Omental fat pad (tissue), 4 donors: ENCODE data around the gene OR51E2. TPM values are rescaled to one million over a fixed set of nuclear protein-coding genes. Genes with fewer than 3 reads are reported as not detected.

Experiments used
- ATAC-seq: fragments of 150-250 bp; one replicate; pipeline ENCODE4 v1.9.1; 2016; ENCODE audit warnings: mild to moderate bottlenecking, moderate library complexity; ENCODE audit not compliant: low FRiP score
- DNase-seq: peaks from one replicate; pipeline ENCODE4 v3.0.0-alpha.2; 2019; ENCODE audit warnings: low spot score
- CTCF ChIP-seq, 3 donors: fragments of 450-650 bp; IDR thresholded peaks; one replicate each; pipeline ENCODE4 v1.5.1; 2016 to 2017; ENCODE audit warnings: antibody characterized with exemption in 3 of 3, mild to moderate bottlenecking in 3 of 3, moderate library complexity in 2 of 3
- total RNA-seq, 4 donors: library from RNA; depleted of rRNA; stranded (reverse); fragments of >200 nt; gene quantifications; one replicate each; pipeline ENCODE4 v1.1.0, GENCODE V29; 2016

The OR51E2 gene
- total RNA-seq, 4 donors from 2014 or later, result 0.19 TPM; not detected in 3

- no peak for TF ChIP-seq CTCF (IDR thresholded peaks at IDR 0.05)
- no peak for DNase-seq
- ATAC-seq, result no peak
Observed at GRCh38 chr11:4664183-4664582, 33.5 kb downstream of the OR51E2 start.

GRCh38 chr11:4662876-4663275 lies 34.8 kb downstream of the OR51E2 start:
- TF ChIP-seq CTCF (IDR thresholded peaks at IDR 0.05), result no peak
- ATAC-seq (no peak), DNase-seq (no peak)

GRCh38 chr11:4658629-4659445 lies 38.8 kb downstream of the OR51E2 start:
- no peak for TF ChIP-seq CTCF (IDR thresholded peaks at IDR 0.05)
- ATAC-seq (no peak), DNase-seq (no peak)

GRCh38 chr11:4654635-4655369 lies 42.9 kb downstream of the OR51E2 start:
- ATAC-seq (no peak), DNase-seq (no peak)

GRCh38 chr11:4647766-4648165 lies 49.9 kb downstream of the OR51E2 start:
- ATAC-seq (no peak), DNase-seq (no peak)
- no peak for TF ChIP-seq CTCF (IDR thresholded peaks at IDR 0.05)

More at GRCh38 chr11:4654635-4655369, 42.9 kb downstream of the OR51E2 start:
- no peak for TF ChIP-seq CTCF (IDR thresholded peaks at IDR 0.05)

GRCh38 chr11:4645974-4646373 lies 51.7 kb downstream of the OR51E2 start:
- DNase-seq (no peak), ATAC-seq (no peak)
- TF ChIP-seq CTCF (IDR thresholded peaks at IDR 0.05), result no peak
